HCT116 (cell line): ENCODE measurements around the gene TYW5. TPM values are rescaled to one million over a fixed set of nuclear protein-coding genes. Genes with fewer than 3 reads are reported as not detected.

ENCODE experiments used
- ATAC-seq: fragments of 200-7000 bp; cut with Tn5 transposase; 2 replicates; pipeline ENCODE4 v1.9.1; 2020; ENCODE audit warnings: mild to moderate bottlenecking, moderate library complexity
- BruUV-seq: library from RNA; stranded (reverse); fragments of 400-500 nt; replicated peaks from 2 replicates; lab custom pipeline; 2021; lab: Mats Ljungman, UMichigan
- CTCF ChIA-PET: fragments of 300-600 bp; sonication (Branson Sonifier 250); formaldehyde crosslinking; loops from one replicate; lab custom pipeline; 2021; ENCODE audit warnings: antibody characterized with exemption; lab: Charles Lee
- POLR2A ChIA-PET: fragments of 300-600, 350-600 bp; sonication (Branson Sonifier 250); formaldehyde crosslinking; loops from one replicate; lab custom pipeline; 2021; ENCODE audit warnings: antibody characterized with exemption; lab: Charles Lee
- RAD21 ChIA-PET, 2 experiments: fragments of 300-600 bp; sonication (Branson Sonifier 250); formaldehyde crosslinking; loops; one replicate each; lab custom pipeline; 2023; ENCODE audit warnings: low total read pairs in 2 of 2; ENCODE audit not compliant: uncharacterized antibody in 2 of 2, unreplicated experiment in 2 of 2, low non-redundant PET in 1 of 2; lab: Charles Lee
- DNase-seq: peaks from one replicate; pipeline ENCODE4 v3.0.0-alpha.2; 2010; ENCODE audit warnings: low read depth, low spot score
- H2AFZ ChIP-seq: fragments of 200-600 bp; shearing (Covaris generic), sonication (generic); 2 replicates; pipeline ENCODE4 v1.6.1; 2017; ENCODE audit warnings: low read depth, mixed run types, mixed read lengths, antibody characterized with exemption, low read length; ENCODE audit not compliant: poor library complexity, severe bottlenecking
- H3K27ac ChIP-seq: 2 replicates; pipeline ENCODE4 v1.5.1; 2012; ENCODE audit warnings: low read depth, low read length
- H3K27me3 ChIP-seq: fragments of 200-600 bp; sonication (generic); 2 replicates; pipeline ENCODE4 v1.6.1; 2016; ENCODE audit warnings: mixed run types, low read length, mixed read lengths; ENCODE audit not compliant: insufficient read depth
- H3K36me3 ChIP-seq, 2 experiments: fragments of 200-500 bp in 1 of 2; fragments of 200-600 bp in 1 of 2; sonication (Bioruptor generic) in 1 of 2; sonication (generic) in 1 of 2; 2 replicates each; pipeline versions ENCODE4 v1.5.1 to v1.6.1; 2014 to 2016; ENCODE audit warnings: low read length in 2 of 2, inconsistent platforms in 1 of 2, mixed read lengths in 1 of 2, mixed run types in 1 of 2; ENCODE audit not compliant: insufficient read depth in 2 of 2, control insufficient read depth in 1 of 2
- H3K4me1 ChIP-seq, 2 experiments: fragments of 200-600 bp in 1 of 2; sonication (generic) in 1 of 2; 2 replicates each; pipeline versions ENCODE4 v1.5.1 to v1.6.1; 2012 to 2017; ENCODE audit warnings: low read length in 2 of 2, inconsistent platforms in 1 of 2, mild to moderate bottlenecking in 1 of 2, mixed read lengths in 1 of 2, mixed run types in 1 of 2, moderate library complexity in 1 of 2; ENCODE audit not compliant: insufficient read depth in 2 of 2, control insufficient read depth in 1 of 2
- H3K4me2 ChIP-seq: fragments of 200-600 bp; sonication (generic); 2 replicates; pipeline ENCODE4 v1.6.1; 2017; ENCODE audit warnings: mixed run types, low read length, mixed read lengths
- H3K4me3 ChIP-seq, 2 experiments: fragments of 200-600 bp in 1 of 2; sonication (generic) in 1 of 2; replicated peaks in 1 of 2; 2 replicates each; pipeline ENCODE4 v1.5.1; 2011 to 2016; ENCODE audit warnings: low read length in 2 of 2, control low read depth in 1 of 2, low read depth in 1 of 2, mild to moderate bottlenecking in 1 of 2, mixed read lengths in 1 of 2, mixed run types in 1 of 2
- H3K79me2 ChIP-seq: fragments of 200-600 bp; sonication (generic); 2 replicates; pipeline ENCODE4 v1.6.1; 2017; ENCODE audit warnings: mild to moderate bottlenecking, mixed run types, low read length, moderate library complexity, mixed read lengths; ENCODE audit not compliant: insufficient read depth
- H3K9ac ChIP-seq: fragments of 200-600 bp; sonication (generic); 2 replicates; pipeline ENCODE4 v1.6.1; 2016; ENCODE audit warnings: low read length, mixed read lengths
- H3K9me2 ChIP-seq: fragments of 200-600 bp; sonication (generic), shearing (Covaris generic); 2 replicates; pipeline ENCODE4 v1.6.1; 2017; ENCODE audit warnings: mixed run types, mild to moderate bottlenecking, moderate library complexity; ENCODE audit not compliant: insufficient read depth
- H3K9me3 ChIP-seq, 2 experiments: fragments of 200-500 bp in 1 of 2; fragments of 200-600 bp in 1 of 2; sonication (Bioruptor generic) in 1 of 2; sonication (generic) in 1 of 2; 2 replicates each; pipeline ENCODE4 v1.6.1; 2014 to 2017; ENCODE audit warnings: low read length in 2 of 2, mixed read lengths in 2 of 2, inconsistent platforms in 1 of 2, low read depth in 1 of 2, mild to moderate bottlenecking in 1 of 2, mixed run types in 1 of 2, moderate library complexity in 1 of 2; ENCODE audit not compliant: control insufficient read depth in 1 of 2, insufficient read depth in 1 of 2
- H4K20me1 ChIP-seq: fragments of 200-600 bp; sonication (generic), shearing (Covaris generic); 2 replicates; pipeline ENCODE4 v1.6.1; 2017; ENCODE audit warnings: mixed run types, mild to moderate bottlenecking, moderate library complexity; ENCODE audit not compliant: insufficient read depth
- POLR2AphosphoS5 ChIP-seq: IDR thresholded peaks from 2 replicates; pipeline ENCODE4 v1.6.1; 2011; ENCODE audit warnings: mild to moderate bottlenecking, low read depth, low read length, moderate library complexity
- TCF7L2 ChIP-seq: IDR thresholded peaks from 2 replicates; pipeline ENCODE4 v1.7.0; 2011; ENCODE audit warnings: borderline replicate concordance, inconsistent platforms; ENCODE audit not compliant: insufficient read depth, insufficient read length; ENCODE audit errors: extremely low read depth
- intact Hi-C: fragments of 100-400 bp; cut with micrococcal nuclease; formaldehyde crosslinking; loops from 2 replicates; pipeline ENCODE4 v1.10.0; 2022
- total RNA-seq: library from RNA; stranded (reverse); gene quantifications from one replicate; pipeline ENCODE4 v1.2.1, GENCODE V29; 2021; ENCODE audit not compliant: unreplicated experiment
- TF ChIP-seq, protein P1 (sequence below): IDR thresholded peaks from 2 replicates; pipeline ENCODE4 v1.6.1; 2011; ENCODE audit warnings: mild to moderate bottlenecking, low read length, moderate library complexity; ENCODE audit not compliant: insufficient replicate concordance; ENCODE audit errors: extremely low read depth
- TF ChIP-seq, protein P2 (sequence below): IDR thresholded peaks from 2 replicates; pipeline ENCODE4 v1.6.1; 2012; ENCODE audit warnings: low read depth

TYW5 gene
- total RNA-seq, 1 experiment from 2014 or later, result 7.7 TPM

DNA sequence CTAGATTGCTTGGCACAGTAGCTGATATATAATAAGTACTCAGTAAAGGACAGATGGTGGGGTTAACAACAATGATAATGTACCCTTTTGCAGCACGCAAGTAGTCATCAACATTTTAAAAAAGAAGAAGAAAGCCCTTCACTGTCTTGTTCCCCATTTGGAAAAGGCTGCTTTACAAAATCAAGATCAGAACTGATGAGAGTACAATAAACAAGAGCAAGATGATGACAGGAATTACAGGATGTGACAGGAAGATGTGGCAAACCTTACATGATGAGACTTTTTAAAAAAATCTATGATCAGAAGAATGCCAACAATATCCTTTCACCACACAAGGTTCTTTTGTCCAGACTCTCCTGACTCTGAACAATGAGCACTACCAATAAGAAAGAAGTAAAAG is 9.1 kb downstream of the TYW5 start:
- H3K4me1 ChIP-seq, result no peaks in the 10 kb centered on the region
- no peak overlapping the region for H2AFZ ChIP-seq
- no peaks in the 10 kb centered on the region for H3K9me2 ChIP-seq
- H3K9me3 ChIP-seq, result no peaks in the 10 kb centered on the region
- no peak overlapping the region for H3K4me2 ChIP-seq
- ATAC-seq, result no peak
- CTCF ChIA-PET, result interaction anchor here (1.3 kb wide), 1 partner anchor 242 kb away, joined by 3 read pairs; no protein-coding TSS in a partner anchor
- RAD21 ChIA-PET, result no interaction called here
- POLR2A ChIA-PET, result no interaction called here
- H3K4me3 ChIP-seq, result no peak overlapping the region
- intact Hi-C loops, result loop anchor here (10.0 kb wide), 1 partner anchor 1631 kb away; no protein-coding TSS in a partner anchor
- BruUV-seq, result no TSS peak
- no peaks in the 10 kb centered on the region for H4K20me1 ChIP-seq
- peaks cover 51% of the 10 kb centered on the region for H3K79me2 ChIP-seq
- TF ChIP-seq POLR2AphosphoS5, result no peak
- TF ChIP-seq, all 23 proteins: peak for 0
- Histone ChIP-seq H3K27me3 (no peaks in the 10 kb centered on the region), H3K9ac (no peak overlapping the region), H3K36me3 (peaks cover 20 to 32% of the 10 kb centered on the region in 2 experiments; a peak in 3 of 4 replicates), H3K27ac (no peak overlapping the region)
- no peak for DNase-seq

DNA sequence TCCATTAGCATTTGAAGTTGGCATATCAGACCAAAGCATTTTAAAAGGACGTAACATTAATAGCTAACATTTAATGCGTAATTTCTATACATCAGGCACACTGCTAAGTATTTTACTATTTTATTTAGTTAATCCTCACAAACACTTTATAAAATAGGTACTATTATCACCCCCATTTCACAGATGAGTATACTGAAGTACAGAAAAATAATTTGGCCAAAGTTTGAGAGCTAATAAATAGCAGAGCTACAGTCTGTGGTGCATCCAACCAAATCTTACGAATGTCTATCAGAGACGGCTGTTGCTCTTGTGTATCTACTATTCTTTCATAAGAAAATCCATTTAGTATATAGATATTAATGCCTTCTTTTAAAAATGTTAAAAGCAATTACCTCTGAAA is 11.9 kb downstream of the TYW5 start:
- intact Hi-C loops, result loop anchor here (5.0 to 10.0 kb wide), 2 partner anchors 86 to 1629 kb away; no protein-coding TSS in a partner anchor
- CTCF ChIA-PET, result interaction anchor here (1.1 kb wide), 1 partner anchor 239 kb away, joined by 3 read pairs; no protein-coding TSS in a partner anchor
- no peaks in the 10 kb centered on the region for H4K20me1 ChIP-seq
- no peak for DNase-seq
- H3K9me3 ChIP-seq, result no peaks in the 10 kb centered on the region
- H3K36me3 ChIP-seq, result peaks cover 25 to 38% of the 10 kb centered on the region in 2 experiments; a peak in 3 of 4 replicates
- no peak overlapping the region for H3K27ac ChIP-seq
- TF ChIP-seq TCF7L2, result no peak
- TF ChIP-seq, protein P1, sequence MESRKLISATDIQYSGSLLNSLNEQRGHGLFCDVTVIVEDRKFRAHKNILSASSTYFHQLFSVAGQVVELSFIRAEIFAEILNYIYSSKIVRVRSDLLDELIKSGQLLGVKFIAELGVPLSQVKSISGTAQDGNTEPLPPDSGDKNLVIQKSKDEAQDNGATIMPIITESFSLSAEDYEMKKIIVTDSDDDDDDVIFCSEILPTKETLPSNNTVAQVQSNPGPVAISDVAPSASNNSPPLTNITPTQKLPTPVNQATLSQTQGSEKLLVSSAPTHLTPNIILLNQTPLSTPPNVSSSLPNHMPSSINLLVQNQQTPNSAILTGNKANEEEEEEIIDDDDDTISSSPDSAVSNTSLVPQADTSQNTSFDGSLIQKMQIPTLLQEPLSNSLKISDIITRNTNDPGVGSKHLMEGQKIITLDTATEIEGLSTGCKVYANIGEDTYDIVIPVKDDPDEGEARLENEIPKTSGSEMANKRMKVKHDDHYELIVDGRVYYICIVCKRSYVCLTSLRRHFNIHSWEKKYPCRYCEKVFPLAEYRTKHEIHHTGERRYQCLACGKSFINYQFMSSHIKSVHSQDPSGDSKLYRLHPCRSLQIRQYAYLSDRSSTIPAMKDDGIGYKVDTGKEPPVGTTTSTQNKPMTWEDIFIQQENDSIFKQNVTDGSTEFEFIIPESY, result no peak
- TF ChIP-seq, protein P2, sequence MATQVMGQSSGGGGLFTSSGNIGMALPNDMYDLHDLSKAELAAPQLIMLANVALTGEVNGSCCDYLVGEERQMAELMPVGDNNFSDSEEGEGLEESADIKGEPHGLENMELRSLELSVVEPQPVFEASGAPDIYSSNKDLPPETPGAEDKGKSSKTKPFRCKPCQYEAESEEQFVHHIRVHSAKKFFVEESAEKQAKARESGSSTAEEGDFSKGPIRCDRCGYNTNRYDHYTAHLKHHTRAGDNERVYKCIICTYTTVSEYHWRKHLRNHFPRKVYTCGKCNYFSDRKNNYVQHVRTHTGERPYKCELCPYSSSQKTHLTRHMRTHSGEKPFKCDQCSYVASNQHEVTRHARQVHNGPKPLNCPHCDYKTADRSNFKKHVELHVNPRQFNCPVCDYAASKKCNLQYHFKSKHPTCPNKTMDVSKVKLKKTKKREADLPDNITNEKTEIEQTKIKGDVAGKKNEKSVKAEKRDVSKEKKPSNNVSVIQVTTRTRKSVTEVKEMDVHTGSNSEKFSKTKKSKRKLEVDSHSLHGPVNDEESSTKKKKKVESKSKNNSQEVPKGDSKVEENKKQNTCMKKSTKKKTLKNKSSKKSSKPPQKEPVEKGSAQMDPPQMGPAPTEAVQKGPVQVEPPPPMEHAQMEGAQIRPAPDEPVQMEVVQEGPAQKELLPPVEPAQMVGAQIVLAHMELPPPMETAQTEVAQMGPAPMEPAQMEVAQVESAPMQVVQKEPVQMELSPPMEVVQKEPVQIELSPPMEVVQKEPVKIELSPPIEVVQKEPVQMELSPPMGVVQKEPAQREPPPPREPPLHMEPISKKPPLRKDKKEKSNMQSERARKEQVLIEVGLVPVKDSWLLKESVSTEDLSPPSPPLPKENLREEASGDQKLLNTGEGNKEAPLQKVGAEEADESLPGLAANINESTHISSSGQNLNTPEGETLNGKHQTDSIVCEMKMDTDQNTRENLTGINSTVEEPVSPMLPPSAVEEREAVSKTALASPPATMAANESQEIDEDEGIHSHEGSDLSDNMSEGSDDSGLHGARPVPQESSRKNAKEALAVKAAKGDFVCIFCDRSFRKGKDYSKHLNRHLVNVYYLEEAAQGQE, result no peak
- TF ChIP-seq, all 23 proteins: peak for 0
- RAD21 ChIA-PET, result no interaction called here
- peaks cover 36% of the 10 kb centered on the region for H3K79me2 ChIP-seq
- H3K9ac ChIP-seq, result no peak overlapping the region
- no peaks in the 10 kb centered on the region for H3K4me1 ChIP-seq
- no TSS peak for BruUV-seq
- H3K27me3 ChIP-seq, result no peaks in the 10 kb centered on the region
- H3K4me3 ChIP-seq, result no peak overlapping the region
- POLR2A ChIA-PET, result no interaction called here
- no peaks in the 10 kb centered on the region for H3K9me2 ChIP-seq
- no peak overlapping the region for H3K4me2 ChIP-seq
- ATAC-seq, result no peak
- no peak overlapping the region for H2AFZ ChIP-seq
